ENCODE measurements around the gene KCND2.

KCND2 gene

GRCh38 chr7:120413164-120413563 is 140.2 kb downstream of the KCND2 start:
- H3K9me2 ChIP-seq (replicated peaks; ENCODE audit: control insufficient read depth, low read length): no peaks in the 10 kb centered on the region
- no peak for TF ChIP-seq EZH2phosphoT487 (IDR thresholded peaks at IDR 0.05; ENCODE audit: borderline replicate concordance, low read length)
- TF ChIP-seq CTCF (IDR thresholded peaks at IDR 0.05; ENCODE audit: low read depth, low read length, poor library complexity, severe bottlenecking): no peak

GRCh38 chr7:120417244-120417979 is 144.4 kb downstream of the KCND2 start:
- no peaks in the 10 kb centered on the region for H3K9me2 ChIP-seq (replicated peaks; ENCODE audit: control insufficient read depth, low read length)
- no peaks in the 10 kb centered on the region for H3K79me2 ChIP-seq (ENCODE audit: control insufficient read depth, low read length)
- no peaks in the 10 kb centered on the region for H4K20me1 ChIP-seq (ENCODE audit: control insufficient read depth, insufficient read depth, low read depth, low read length)
- no peak overlapping the region for H3K4me2 ChIP-seq (ENCODE audit: low read length)
- no peaks in the 10 kb centered on the region for H3F3A ChIP-seq (ENCODE audit: control insufficient read depth, insufficient read depth)
- no peaks in the 10 kb centered on the region for H3K27me3 ChIP-seq (ENCODE audit: control insufficient read depth, low read length)
- H3K9me3 ChIP-seq (ENCODE audit: control insufficient read depth, insufficient read depth, low read length): no peaks in the 10 kb centered on the region
- TF ChIP-seq CTCF (IDR thresholded peaks at IDR 0.05; ENCODE audit: low read depth, low read length, poor library complexity, severe bottlenecking): no peak
- TF ChIP-seq EZH2phosphoT487 (IDR thresholded peaks at IDR 0.05; ENCODE audit: borderline replicate concordance, low read length): no peak
- H3K4me3 ChIP-seq (ENCODE audit: low read length): no peak overlapping the region
- no peaks in the 10 kb centered on the region for H3K36me3 ChIP-seq (ENCODE audit: control insufficient read depth, low read length)
- H3K4me1 ChIP-seq (ENCODE audit: control insufficient read depth, low read length): no peaks in the 10 kb centered on the region
- no peak overlapping the region for H3K27ac ChIP-seq (ENCODE audit: low read depth, low read length)

More at GRCh38 chr7:120413164-120413563, 140.2 kb downstream of the KCND2 start:
- H3K27ac ChIP-seq (ENCODE audit: low read depth, low read length): no peak overlapping the region
- H3F3A ChIP-seq (ENCODE audit: control insufficient read depth, insufficient read depth): no peaks in the 10 kb centered on the region
- no peak overlapping the region for H3K4me2 ChIP-seq (ENCODE audit: low read length)
- no peaks in the 10 kb centered on the region for H4K20me1 ChIP-seq (ENCODE audit: control insufficient read depth, insufficient read depth, low read depth, low read length)
- no peaks in the 10 kb centered on the region for H3K4me1 ChIP-seq (ENCODE audit: control insufficient read depth, low read length)
- no peak overlapping the region for H3K4me3 ChIP-seq (ENCODE audit: low read length)
- no peaks in the 10 kb centered on the region for H3K36me3 ChIP-seq (ENCODE audit: control insufficient read depth, low read length)
- no peaks in the 10 kb centered on the region for H3K27me3 ChIP-seq (ENCODE audit: control insufficient read depth, low read length)
- no peaks in the 10 kb centered on the region for H3K79me2 ChIP-seq (ENCODE audit: control insufficient read depth, low read length)
- H3K9me3 ChIP-seq (ENCODE audit: control insufficient read depth, insufficient read depth, low read length): no peaks in the 10 kb centered on the region

GRCh38 chr7:120421151-120421651 is 148.2 kb downstream of the KCND2 start:
- H3K36me3 ChIP-seq (ENCODE audit: control insufficient read depth, low read length): no peaks in the 10 kb centered on the region
- no peaks in the 10 kb centered on the region for H3K4me1 ChIP-seq (ENCODE audit: control insufficient read depth, low read length)
- H3K4me2 ChIP-seq (ENCODE audit: low read length): no peak overlapping the region
- TF ChIP-seq CTCF (IDR thresholded peaks at IDR 0.05; ENCODE audit: low read depth, low read length, poor library complexity, severe bottlenecking) (no peak), EZH2phosphoT487 (IDR thresholded peaks at IDR 0.05; ENCODE audit: borderline replicate concordance, low read length) (no peak)
- no peaks in the 10 kb centered on the region for H3K79me2 ChIP-seq (ENCODE audit: control insufficient read depth, low read length)
- H3K9me2 ChIP-seq (replicated peaks; ENCODE audit: control insufficient read depth, low read length): no peaks in the 10 kb centered on the region
- H4K20me1 ChIP-seq (ENCODE audit: control insufficient read depth, insufficient read depth, low read depth, low read length): no peaks in the 10 kb centered on the region
- H3K9me3 ChIP-seq (ENCODE audit: control insufficient read depth, insufficient read depth, low read length): no peaks in the 10 kb centered on the region
- no peaks in the 10 kb centered on the region for H3K27me3 ChIP-seq (ENCODE audit: control insufficient read depth, low read length)
- H3K27ac ChIP-seq (ENCODE audit: low read depth, low read length): no peak overlapping the region
- no peak overlapping the region for H3K4me3 ChIP-seq (ENCODE audit: low read length)
- H3F3A ChIP-seq (ENCODE audit: control insufficient read depth, insufficient read depth): no peaks in the 10 kb centered on the region

Measured in DOHH2 (cell line).